ENCODE data around the gene ZNF845. TPM values are rescaled to one million over a fixed set of nuclear protein-coding genes. Genes with fewer than 3 reads are reported as not detected.
A peak's percentile ranks its signal among the peaks of the same experiment; 100 is the strongest.
"Not testable (repeated sequence)": the region's sequence is repeated elsewhere in the genome, so short reads cannot be mapped to it uniquely, and the experiment has no call there.

The ZNF845 gene
- total and polyA plus RNA-seq, 4 donors: 0.68 to 5.8 (median 1.5) TPM

DNA sequence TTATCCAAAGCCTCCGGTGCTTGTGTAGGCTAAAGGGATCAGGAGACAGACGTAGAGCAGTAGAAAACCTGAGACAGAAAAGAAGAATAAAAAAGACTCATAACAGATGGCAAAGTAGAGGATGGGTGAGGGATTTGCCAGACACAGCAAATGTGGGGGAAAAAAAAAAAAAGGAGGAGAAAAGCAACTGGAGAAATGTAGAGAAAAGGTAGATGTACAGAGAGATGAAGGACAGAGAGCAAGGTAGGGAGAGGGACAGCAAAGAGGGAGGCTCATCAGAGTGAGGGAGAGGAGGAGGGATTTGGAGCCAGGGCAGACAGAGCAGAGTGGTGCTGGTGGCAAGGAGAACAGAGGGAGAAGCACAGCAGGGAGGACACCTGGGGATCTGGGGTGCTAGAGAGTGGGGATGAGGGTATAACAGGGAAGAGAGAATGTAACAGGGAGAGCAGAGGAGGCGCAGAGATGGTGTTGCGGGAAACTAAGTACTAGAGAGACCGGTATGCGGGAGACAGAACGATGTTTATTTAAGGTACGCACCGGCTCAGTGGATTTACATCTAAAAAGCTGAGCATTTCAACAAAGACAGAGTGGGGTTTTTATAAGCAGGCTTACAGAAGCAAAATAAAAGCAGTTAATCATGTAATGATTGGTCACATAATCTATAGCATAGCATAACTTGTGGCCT is 62.4 kb downstream of the ZNF845 start:
- not testable (repeated sequence) for H3K27ac ChIP-seq (ENCODE audit: low read depth in 1 of 2, low read length in 2 of 2); H3K27me3 ChIP-seq (ENCODE audit: control insufficient read depth in 4 of 4, insufficient read depth in 4 of 4, low read length in 3 of 4); DNase-seq (ENCODE audit: low spot score)
- peaks cover 0 to 15% (median 7%) of the 10 kb centered on the region in 4 donors for H3K9me3 ChIP-seq (ENCODE audit: control insufficient read depth in 4 of 4, low read length in 3 of 4)
- peaks cover 0 to 16% (median 9%) of the 10 kb centered on the region in 4 donors for H3K4me1 ChIP-seq (ENCODE audit: control insufficient read depth in 4 of 4, insufficient read depth in 4 of 4, low read length in 3 of 4)
- H3K4me3 ChIP-seq (ENCODE audit: low read depth in 1 of 3, low read length in 3 of 3): peak overlapping the region; percentile 75 to 77 (median 76)
- H3K9ac ChIP-seq (ENCODE audit: low read depth in 1 of 2, low read length in 2 of 2): peak overlapping the region in 1 of 2 donors; percentile 85
- whole genome bisulfite sequencing: 26% methylated on average over 9 of the region's 9 CpGs
- peaks cover 5 to 23% (median 12%) of the 10 kb centered on the region in 4 donors for H3K36me3 ChIP-seq (ENCODE audit: control insufficient read depth in 4 of 4, insufficient read depth in 3 of 4, low read depth in 1 of 4, low read length in 3 of 4)

DNA sequence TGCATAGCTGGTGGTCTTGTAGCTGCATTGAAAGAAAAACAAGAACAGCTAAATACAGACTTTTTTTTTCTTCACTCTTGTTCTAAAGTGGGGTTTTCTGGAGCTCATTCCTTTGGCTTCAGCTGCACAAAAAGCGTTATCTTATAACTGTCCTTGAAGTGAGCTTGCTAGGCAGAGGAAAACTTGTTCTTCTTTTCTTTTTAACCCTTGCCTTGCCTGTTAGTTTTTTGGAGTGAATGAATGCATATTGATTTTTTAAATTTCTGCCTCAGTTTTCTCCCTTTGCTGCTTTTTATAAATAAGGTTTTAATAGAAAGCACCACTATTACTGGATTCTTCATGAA is 62.9 kb downstream of the ZNF845 start:
- TF ChIP-seq, protein P1, sequence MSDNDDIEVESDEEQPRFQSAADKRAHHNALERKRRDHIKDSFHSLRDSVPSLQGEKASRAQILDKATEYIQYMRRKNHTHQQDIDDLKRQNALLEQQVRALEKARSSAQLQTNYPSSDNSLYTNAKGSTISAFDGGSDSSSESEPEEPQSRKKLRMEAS (IDR thresholded peaks at IDR 0.05): no peak
- TF ChIP-seq EGR1 (IDR thresholded peaks at IDR 0.05; ENCODE audit: low read depth in 2 of 2): no peak
- TF ChIP-seq TAF1 (conservative IDR thresholded peaks at IDR 0.05): no peak
- TF ChIP-seq, protein P2, sequence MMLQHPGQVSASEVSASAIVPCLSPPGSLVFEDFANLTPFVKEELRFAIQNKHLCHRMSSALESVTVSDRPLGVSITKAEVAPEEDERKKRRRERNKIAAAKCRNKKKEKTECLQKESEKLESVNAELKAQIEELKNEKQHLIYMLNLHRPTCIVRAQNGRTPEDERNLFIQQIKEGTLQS (IDR thresholded peaks at IDR 0.05): no peak
- TF ChIP-seq RAD21 (IDR thresholded peaks at IDR 0.05): no peak
- TF ChIP-seq RXRA (IDR thresholded peaks at IDR 0.05): no peak
- TF ChIP-seq, protein P3, sequence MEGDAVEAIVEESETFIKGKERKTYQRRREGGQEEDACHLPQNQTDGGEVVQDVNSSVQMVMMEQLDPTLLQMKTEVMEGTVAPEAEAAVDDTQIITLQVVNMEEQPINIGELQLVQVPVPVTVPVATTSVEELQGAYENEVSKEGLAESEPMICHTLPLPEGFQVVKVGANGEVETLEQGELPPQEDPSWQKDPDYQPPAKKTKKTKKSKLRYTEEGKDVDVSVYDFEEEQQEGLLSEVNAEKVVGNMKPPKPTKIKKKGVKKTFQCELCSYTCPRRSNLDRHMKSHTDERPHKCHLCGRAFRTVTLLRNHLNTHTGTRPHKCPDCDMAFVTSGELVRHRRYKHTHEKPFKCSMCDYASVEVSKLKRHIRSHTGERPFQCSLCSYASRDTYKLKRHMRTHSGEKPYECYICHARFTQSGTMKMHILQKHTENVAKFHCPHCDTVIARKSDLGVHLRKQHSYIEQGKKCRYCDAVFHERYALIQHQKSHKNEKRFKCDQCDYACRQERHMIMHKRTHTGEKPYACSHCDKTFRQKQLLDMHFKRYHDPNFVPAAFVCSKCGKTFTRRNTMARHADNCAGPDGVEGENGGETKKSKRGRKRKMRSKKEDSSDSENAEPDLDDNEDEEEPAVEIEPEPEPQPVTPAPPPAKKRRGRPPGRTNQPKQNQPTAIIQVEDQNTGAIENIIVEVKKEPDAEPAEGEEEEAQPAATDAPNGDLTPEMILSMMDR (IDR thresholded peaks at IDR 0.05; ENCODE audit: low read depth, low read length, missing input control): no peak
- TF ChIP-seq, protein P4, sequence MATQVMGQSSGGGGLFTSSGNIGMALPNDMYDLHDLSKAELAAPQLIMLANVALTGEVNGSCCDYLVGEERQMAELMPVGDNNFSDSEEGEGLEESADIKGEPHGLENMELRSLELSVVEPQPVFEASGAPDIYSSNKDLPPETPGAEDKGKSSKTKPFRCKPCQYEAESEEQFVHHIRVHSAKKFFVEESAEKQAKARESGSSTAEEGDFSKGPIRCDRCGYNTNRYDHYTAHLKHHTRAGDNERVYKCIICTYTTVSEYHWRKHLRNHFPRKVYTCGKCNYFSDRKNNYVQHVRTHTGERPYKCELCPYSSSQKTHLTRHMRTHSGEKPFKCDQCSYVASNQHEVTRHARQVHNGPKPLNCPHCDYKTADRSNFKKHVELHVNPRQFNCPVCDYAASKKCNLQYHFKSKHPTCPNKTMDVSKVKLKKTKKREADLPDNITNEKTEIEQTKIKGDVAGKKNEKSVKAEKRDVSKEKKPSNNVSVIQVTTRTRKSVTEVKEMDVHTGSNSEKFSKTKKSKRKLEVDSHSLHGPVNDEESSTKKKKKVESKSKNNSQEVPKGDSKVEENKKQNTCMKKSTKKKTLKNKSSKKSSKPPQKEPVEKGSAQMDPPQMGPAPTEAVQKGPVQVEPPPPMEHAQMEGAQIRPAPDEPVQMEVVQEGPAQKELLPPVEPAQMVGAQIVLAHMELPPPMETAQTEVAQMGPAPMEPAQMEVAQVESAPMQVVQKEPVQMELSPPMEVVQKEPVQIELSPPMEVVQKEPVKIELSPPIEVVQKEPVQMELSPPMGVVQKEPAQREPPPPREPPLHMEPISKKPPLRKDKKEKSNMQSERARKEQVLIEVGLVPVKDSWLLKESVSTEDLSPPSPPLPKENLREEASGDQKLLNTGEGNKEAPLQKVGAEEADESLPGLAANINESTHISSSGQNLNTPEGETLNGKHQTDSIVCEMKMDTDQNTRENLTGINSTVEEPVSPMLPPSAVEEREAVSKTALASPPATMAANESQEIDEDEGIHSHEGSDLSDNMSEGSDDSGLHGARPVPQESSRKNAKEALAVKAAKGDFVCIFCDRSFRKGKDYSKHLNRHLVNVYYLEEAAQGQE (IDR thresholded peaks at IDR 0.05): no peak
- no peak for TF ChIP-seq SP1 (IDR thresholded peaks at IDR 0.05)
- TF ChIP-seq YY1 (IDR thresholded peaks at IDR 0.05): no peak
- TF ChIP-seq GABPA (IDR thresholded peaks at IDR 0.05 in 1 of 2, conservative IDR thresholded peaks at IDR 0.05 in 1 of 2): no peak
- TF ChIP-seq HNF4A (conservative IDR thresholded peaks at IDR 0.05): no peak
- TF ChIP-seq, protein P5, sequence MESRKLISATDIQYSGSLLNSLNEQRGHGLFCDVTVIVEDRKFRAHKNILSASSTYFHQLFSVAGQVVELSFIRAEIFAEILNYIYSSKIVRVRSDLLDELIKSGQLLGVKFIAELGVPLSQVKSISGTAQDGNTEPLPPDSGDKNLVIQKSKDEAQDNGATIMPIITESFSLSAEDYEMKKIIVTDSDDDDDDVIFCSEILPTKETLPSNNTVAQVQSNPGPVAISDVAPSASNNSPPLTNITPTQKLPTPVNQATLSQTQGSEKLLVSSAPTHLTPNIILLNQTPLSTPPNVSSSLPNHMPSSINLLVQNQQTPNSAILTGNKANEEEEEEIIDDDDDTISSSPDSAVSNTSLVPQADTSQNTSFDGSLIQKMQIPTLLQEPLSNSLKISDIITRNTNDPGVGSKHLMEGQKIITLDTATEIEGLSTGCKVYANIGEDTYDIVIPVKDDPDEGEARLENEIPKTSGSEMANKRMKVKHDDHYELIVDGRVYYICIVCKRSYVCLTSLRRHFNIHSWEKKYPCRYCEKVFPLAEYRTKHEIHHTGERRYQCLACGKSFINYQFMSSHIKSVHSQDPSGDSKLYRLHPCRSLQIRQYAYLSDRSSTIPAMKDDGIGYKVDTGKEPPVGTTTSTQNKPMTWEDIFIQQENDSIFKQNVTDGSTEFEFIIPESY (IDR thresholded peaks at IDR 0.05): no peak
- no peak for TF ChIP-seq FOXA2 (IDR thresholded peaks at IDR 0.05)
- no peak for DNase-seq (ENCODE audit: low spot score)
- H3K4me3 ChIP-seq (ENCODE audit: low read depth in 1 of 3, low read length in 3 of 3): no peak overlapping the region
- peaks cover 0 to 13% (median 8%) of the 10 kb centered on the region in 4 donors for H3K9me3 ChIP-seq (ENCODE audit: control insufficient read depth in 4 of 4, low read length in 3 of 4)
- H3K4me1 ChIP-seq (ENCODE audit: control insufficient read depth in 4 of 4, insufficient read depth in 4 of 4, low read length in 3 of 4): peaks cover 0 to 16% (median 9%) of the 10 kb centered on the region in 4 donors
- peaks cover 6 to 23% (median 12%) of the 10 kb centered on the region in 4 donors for H3K36me3 ChIP-seq (ENCODE audit: control insufficient read depth in 4 of 4, insufficient read depth in 3 of 4, low read depth in 1 of 4, low read length in 3 of 4)
- WGBS: 52% methylated on average over 1 of the region's 1 CpG
- no peaks in the 10 kb centered on the region for H3K27me3 ChIP-seq (ENCODE audit: control insufficient read depth in 4 of 4, insufficient read depth in 4 of 4, low read length in 3 of 4)
- no peak overlapping the region for H3K9ac ChIP-seq (ENCODE audit: low read depth in 1 of 2, low read length in 2 of 2)
- H3K27ac ChIP-seq (ENCODE audit: low read depth in 1 of 2, low read length in 2 of 2): no peak overlapping the region

DNA sequence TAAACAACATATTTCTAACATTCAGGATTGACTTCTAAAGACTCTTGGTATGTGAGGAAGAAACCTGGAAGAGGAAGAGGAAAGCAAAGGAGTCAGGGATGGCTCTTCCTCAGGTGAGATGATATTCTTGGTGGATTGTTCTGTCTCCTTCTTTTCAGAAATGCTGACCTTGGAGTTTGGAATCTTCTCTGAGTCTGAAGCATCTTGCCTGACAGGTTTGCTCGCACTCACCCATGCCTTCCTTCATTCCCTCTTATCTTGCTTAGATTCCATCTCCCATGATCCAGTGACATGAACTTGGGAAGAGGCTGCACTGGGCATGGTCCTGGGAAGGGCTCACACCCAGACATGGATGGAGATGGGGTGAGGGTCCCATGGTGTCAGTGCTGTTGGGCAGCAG is 64.4 kb downstream of the ZNF845 start:
- DNase-seq (ENCODE audit: low spot score); H3K27me3 ChIP-seq (ENCODE audit: control insufficient read depth in 4 of 4, insufficient read depth in 4 of 4, low read length in 3 of 4); H3K4me3 ChIP-seq (ENCODE audit: low read depth in 1 of 3, low read length in 3 of 3); H3K9ac ChIP-seq (ENCODE audit: low read depth in 1 of 2, low read length in 2 of 2); H3K27ac ChIP-seq (ENCODE audit: low read depth in 1 of 2, low read length in 2 of 2): not testable (repeated sequence)
- Histone ChIP-seq H3K9me3 (ENCODE audit: control insufficient read depth in 4 of 4, low read length in 3 of 4) (peaks cover 0 to 17% (median 9%) of the 10 kb centered on the region in 4 donors), H3K4me1 (ENCODE audit: control insufficient read depth in 4 of 4, insufficient read depth in 4 of 4, low read length in 3 of 4) (peaks cover 0 to 16% (median 9%) of the 10 kb centered on the region in 4 donors), H3K36me3 (ENCODE audit: control insufficient read depth in 4 of 4, insufficient read depth in 3 of 4, low read depth in 1 of 4, low read length in 3 of 4) (peaks cover 14 to 33% (median 19%) of the 10 kb centered on the region in 4 donors)
- 95% methylated on average over 1 of the region's 1 CpG for WGBS

Data from liver (tissue), 9 donors.